HCT116 (cell line): Measurements from ENCODE around the gene PRMT9. TPM values are rescaled to one million over a fixed set of nuclear protein-coding genes. Genes with fewer than 3 reads are reported as not detected.

Source experiments
- ATAC-seq: fragments of 200-7000 bp; cut with Tn5 transposase; 2 replicates; pipeline ENCODE4 v1.9.1; 2020; ENCODE audit warnings: mild to moderate bottlenecking, moderate library complexity
- BruUV-seq: library from RNA; stranded (reverse); fragments of 400-500 nt; replicated peaks from 2 replicates; lab custom pipeline; 2021; lab: Mats Ljungman, UMichigan
- CTCF ChIA-PET: fragments of 300-600 bp; sonication (Branson Sonifier 250); formaldehyde crosslinking; loops from one replicate; lab custom pipeline; 2021; ENCODE audit warnings: antibody characterized with exemption; lab: Charles Lee
- POLR2A ChIA-PET: fragments of 300-600, 350-600 bp; sonication (Branson Sonifier 250); formaldehyde crosslinking; loops from one replicate; lab custom pipeline; 2021; ENCODE audit warnings: antibody characterized with exemption; lab: Charles Lee
- RAD21 ChIA-PET, 2 experiments: fragments of 300-600 bp; sonication (Branson Sonifier 250); formaldehyde crosslinking; loops; one replicate each; lab custom pipeline; 2023; ENCODE audit warnings: low total read pairs in 2 of 2; ENCODE audit not compliant: uncharacterized antibody in 2 of 2, unreplicated experiment in 2 of 2, low non-redundant PET in 1 of 2; lab: Charles Lee
- DNase-seq: peaks from one replicate; pipeline ENCODE4 v3.0.0-alpha.2; 2010; ENCODE audit warnings: low read depth, low spot score
- H2AFZ ChIP-seq: fragments of 200-600 bp; shearing (Covaris generic), sonication (generic); 2 replicates; pipeline ENCODE4 v1.6.1; 2017; ENCODE audit warnings: low read depth, mixed run types, mixed read lengths, antibody characterized with exemption, low read length; ENCODE audit not compliant: poor library complexity, severe bottlenecking
- H3K27ac ChIP-seq: 2 replicates; pipeline ENCODE4 v1.5.1; 2012; ENCODE audit warnings: low read depth, low read length
- H3K27me3 ChIP-seq: fragments of 200-600 bp; sonication (generic); 2 replicates; pipeline ENCODE4 v1.6.1; 2016; ENCODE audit warnings: mixed run types, low read length, mixed read lengths; ENCODE audit not compliant: insufficient read depth
- H3K36me3 ChIP-seq, 2 experiments: fragments of 200-500 bp in 1 of 2; fragments of 200-600 bp in 1 of 2; sonication (Bioruptor generic) in 1 of 2; sonication (generic) in 1 of 2; 2 replicates each; pipeline versions ENCODE4 v1.5.1 to v1.6.1; 2014 to 2016; ENCODE audit warnings: low read length in 2 of 2, inconsistent platforms in 1 of 2, mixed read lengths in 1 of 2, mixed run types in 1 of 2; ENCODE audit not compliant: insufficient read depth in 2 of 2, control insufficient read depth in 1 of 2
- H3K4me1 ChIP-seq, 2 experiments: fragments of 200-600 bp in 1 of 2; sonication (generic) in 1 of 2; 2 replicates each; pipeline versions ENCODE4 v1.5.1 to v1.6.1; 2012 to 2017; ENCODE audit warnings: low read length in 2 of 2, inconsistent platforms in 1 of 2, mild to moderate bottlenecking in 1 of 2, mixed read lengths in 1 of 2, mixed run types in 1 of 2, moderate library complexity in 1 of 2; ENCODE audit not compliant: insufficient read depth in 2 of 2, control insufficient read depth in 1 of 2
- H3K4me2 ChIP-seq: fragments of 200-600 bp; sonication (generic); 2 replicates; pipeline ENCODE4 v1.6.1; 2017; ENCODE audit warnings: mixed run types, low read length, mixed read lengths
- H3K4me3 ChIP-seq, 2 experiments: fragments of 200-600 bp in 1 of 2; sonication (generic) in 1 of 2; replicated peaks in 1 of 2; 2 replicates each; pipeline ENCODE4 v1.5.1; 2011 to 2016; ENCODE audit warnings: low read length in 2 of 2, control low read depth in 1 of 2, low read depth in 1 of 2, mild to moderate bottlenecking in 1 of 2, mixed read lengths in 1 of 2, mixed run types in 1 of 2
- H3K79me2 ChIP-seq: fragments of 200-600 bp; sonication (generic); 2 replicates; pipeline ENCODE4 v1.6.1; 2017; ENCODE audit warnings: mild to moderate bottlenecking, mixed run types, low read length, moderate library complexity, mixed read lengths; ENCODE audit not compliant: insufficient read depth
- H3K9ac ChIP-seq: fragments of 200-600 bp; sonication (generic); 2 replicates; pipeline ENCODE4 v1.6.1; 2016; ENCODE audit warnings: low read length, mixed read lengths
- H3K9me2 ChIP-seq: fragments of 200-600 bp; sonication (generic), shearing (Covaris generic); 2 replicates; pipeline ENCODE4 v1.6.1; 2017; ENCODE audit warnings: mixed run types, mild to moderate bottlenecking, moderate library complexity; ENCODE audit not compliant: insufficient read depth
- H3K9me3 ChIP-seq, 2 experiments: fragments of 200-500 bp in 1 of 2; fragments of 200-600 bp in 1 of 2; sonication (Bioruptor generic) in 1 of 2; sonication (generic) in 1 of 2; 2 replicates each; pipeline ENCODE4 v1.6.1; 2014 to 2017; ENCODE audit warnings: low read length in 2 of 2, mixed read lengths in 2 of 2, inconsistent platforms in 1 of 2, low read depth in 1 of 2, mild to moderate bottlenecking in 1 of 2, mixed run types in 1 of 2, moderate library complexity in 1 of 2; ENCODE audit not compliant: control insufficient read depth in 1 of 2, insufficient read depth in 1 of 2
- H4K20me1 ChIP-seq: fragments of 200-600 bp; sonication (generic), shearing (Covaris generic); 2 replicates; pipeline ENCODE4 v1.6.1; 2017; ENCODE audit warnings: mixed run types, mild to moderate bottlenecking, moderate library complexity; ENCODE audit not compliant: insufficient read depth
- ATF3 ChIP-seq: IDR thresholded peaks from 2 replicates; pipeline ENCODE4 v1.6.1; 2012
- CBX3 ChIP-seq: IDR thresholded peaks from 2 replicates; pipeline ENCODE4 v1.6.1; 2012; ENCODE audit warnings: low read depth
- CEBPB ChIP-seq: IDR thresholded peaks from 2 replicates; pipeline ENCODE4 v1.6.1; 2012; ENCODE audit warnings: low read depth
- EGR1 ChIP-seq: IDR thresholded peaks from 2 replicates; pipeline ENCODE4 v1.6.1; 2012; ENCODE audit warnings: low read depth
- ELF1 ChIP-seq: IDR thresholded peaks from 2 replicates; pipeline ENCODE4 v1.6.1; 2012; ENCODE audit warnings: low read depth, borderline replicate concordance
- EZH2 ChIP-seq: fragments of 200-600 bp; sonication (generic); IDR thresholded peaks from 2 replicates; pipeline ENCODE4 v1.6.1; 2017; ENCODE audit warnings: antibody characterized with exemption, mixed run types
- EZH2phosphoT487 ChIP-seq: fragments of 200-600 bp; IDR thresholded peaks from 2 replicates; pipeline ENCODE4 v1.6.1; 2018; ENCODE audit warnings: antibody characterized with exemption, borderline replicate concordance
- JUND ChIP-seq: IDR thresholded peaks from 2 replicates; pipeline ENCODE4 v1.6.1; 2012
- POLR2A ChIP-seq: IDR thresholded peaks from 2 replicates; pipeline ENCODE4 v1.7.0; 2011; ENCODE audit warnings: borderline replicate concordance; ENCODE audit not compliant: insufficient read depth, insufficient read length; ENCODE audit errors: extremely low read depth
- RAD21 ChIP-seq: IDR thresholded peaks from 2 replicates; pipeline ENCODE4 v1.6.1; 2012; ENCODE audit warnings: low read depth, mild to moderate bottlenecking
- REST ChIP-seq: IDR thresholded peaks from 2 replicates; pipeline ENCODE4 v1.6.1; 2012; ENCODE audit warnings: low read depth
- SIN3A ChIP-seq: IDR thresholded peaks from 2 replicates; pipeline ENCODE4 v1.6.1; 2012; ENCODE audit warnings: low read depth
- TCF7L2 ChIP-seq: IDR thresholded peaks from 2 replicates; pipeline ENCODE4 v1.7.0; 2011; ENCODE audit warnings: borderline replicate concordance, inconsistent platforms; ENCODE audit not compliant: insufficient read depth, insufficient read length; ENCODE audit errors: extremely low read depth
- YY1 ChIP-seq: IDR thresholded peaks from 2 replicates; pipeline ENCODE4 v1.6.1; 2011; ENCODE audit warnings: low read length, low read depth, moderate library complexity, mild to moderate bottlenecking; ENCODE audit not compliant: insufficient replicate concordance; ENCODE audit errors: extremely low read depth
- ZBTB33 ChIP-seq: IDR thresholded peaks from 2 replicates; pipeline ENCODE4 v1.6.1; 2011; ENCODE audit warnings: mild to moderate bottlenecking, low read length, moderate library complexity; ENCODE audit not compliant: insufficient replicate concordance; ENCODE audit errors: extremely low read depth
- ZNF274 ChIP-seq: fragments of 200-500 bp; sonication (Bioruptor generic); IDR thresholded peaks from 2 replicates; pipeline ENCODE4 v1.6.1; 2014; ENCODE audit warnings: mild to moderate bottlenecking, low read depth, low read length, inconsistent platforms
- intact Hi-C: fragments of 100-400 bp; cut with micrococcal nuclease; formaldehyde crosslinking; loops from 2 replicates; pipeline ENCODE4 v1.10.0; 2022
- total RNA-seq: library from RNA; stranded (reverse); gene quantifications from one replicate; pipeline ENCODE4 v1.2.1, GENCODE V29; 2021; ENCODE audit not compliant: unreplicated experiment

PRMT9 gene
- total RNA-seq, 1 experiment from 2014 or later, result 5.8 TPM

- POLR2A ChIA-PET, result no interaction called here
- Histone ChIP-seq H3K9me2 (no peaks in the 10 kb centered on the region), H3K9me3 (no peaks in the 10 kb centered on the region), H4K20me1 (no peaks in the 10 kb centered on the region), H3K4me1 (no peaks in the 10 kb centered on the region), H2AFZ (no peak overlapping the region), H3K79me2 (no peaks in the 10 kb centered on the region), H3K4me3 (no peak overlapping the region), H3K4me2 (no peak overlapping the region), H3K27ac (no peak overlapping the region), H3K9ac (no peak overlapping the region), H3K36me3 (no peaks in the 10 kb centered on the region), H3K27me3 (no peaks in the 10 kb centered on the region)
- no TSS peak for BruUV-seq
- ATAC-seq (no peak), DNase-seq (no peak)
- CTCF ChIA-PET, result interaction anchor here (0.6 to 1.8 kb wide), 2 partner anchors 17 to 174 kb away, joined by 3 to 8 read pairs; no protein-coding TSS in a partner anchor
- intact Hi-C loops, result loop anchor here (5.0 kb wide), 1 partner anchor 174 kb away; no protein-coding TSS in a partner anchor
- RAD21 ChIA-PET, result no interaction called here
- TF ChIP-seq EGR1 (no peak), TCF7L2 (no peak), REST (no peak), CEBPB (no peak)
Measured at GRCh38 chr4:147693218-147693617, 9.3 kb upstream of the PRMT9 start.

GRCh38 chr4:147691820-147692219 is 7.9 kb upstream of the PRMT9 start:
- H3K27ac ChIP-seq, result no peak overlapping the region
- RAD21 ChIA-PET, result no interaction called here
- no peaks in the 10 kb centered on the region for H3K36me3 ChIP-seq
- H3K79me2 ChIP-seq, result no peaks in the 10 kb centered on the region
- no peaks in the 10 kb centered on the region for H4K20me1 ChIP-seq
- no TSS peak for BruUV-seq
- no peaks in the 10 kb centered on the region for H3K9me3 ChIP-seq
- intact Hi-C loops, result loop anchor here (5.0 kb wide), 1 partner anchor 175 kb away; no protein-coding TSS in a partner anchor
- DNase-seq (no peak), ATAC-seq (no peak)
- no peak overlapping the region for H3K9ac ChIP-seq
- H3K4me2 ChIP-seq, result no peak overlapping the region
- no peaks in the 10 kb centered on the region for H3K27me3 ChIP-seq
- no peaks in the 10 kb centered on the region for H3K4me1 ChIP-seq
- no peak overlapping the region for H2AFZ ChIP-seq
- CTCF ChIA-PET, result no interaction called here
- H3K4me3 ChIP-seq, result no peak overlapping the region
- POLR2A ChIA-PET, result no interaction called here
- H3K9me2 ChIP-seq, result no peaks in the 10 kb centered on the region
- TF ChIP-seq EZH2 (no peak), EGR1 (no peak), EZH2phosphoT487 (no peak), RAD21 (no peak), ATF3 (no peak), ELF1 (no peak), YY1 (no peak), JUND (no peak), ZNF274 (no peak), ZBTB33 (no peak), POLR2A (no peak), TCF7L2 (no peak), CBX3 (no peak), SIN3A (no peak)
